Kidney (tissue), 14 donors: Measurements from ENCODE around the gene ANO6. TPM values are rescaled to one million over a fixed set of nuclear protein-coding genes. Genes with fewer than 3 reads are reported as not detected.
"Not testable (repeated sequence)": the region's sequence is repeated elsewhere in the genome, so short reads cannot be mapped to it uniquely, and the experiment has no call there.

ENCODE experiments used
- DNase-seq, 5 donors: peaks; one replicate each; pipeline ENCODE4 v3.0.0-alpha.2; 2013 to 2020
- FAIRE-seq: peaks from 2 replicates; lab custom pipeline; 2012; peaks lifted over from hg19 to GRCh38; lab: Jason Lieb, UNC
- H3K27ac ChIP-seq, 2 donors: one replicate each; pipeline ENCODE4 v1.7.0; 2013; ENCODE audit warnings: low read depth in 2 of 2, low read length in 2 of 2, inconsistent platforms in 1 of 2
- H3K27me3 ChIP-seq: one replicate; pipeline ENCODE4 v1.7.1; 2013; ENCODE audit warnings: low read length, inconsistent platforms; ENCODE audit not compliant: control insufficient read depth, insufficient read depth
- H3K36me3 ChIP-seq, 3 donors: one replicate each; pipeline versions ENCODE4 v1.7.0 to v1.7.1; 2013; ENCODE audit warnings: low read length in 3 of 3, control low read depth in 1 of 3, inconsistent platforms in 1 of 3; ENCODE audit not compliant: insufficient read depth in 3 of 3, control insufficient read depth in 2 of 3
- H3K4me1 ChIP-seq, 3 donors: one replicate each; pipeline versions ENCODE4 v1.7.0 to v1.7.1; 2013; ENCODE audit warnings: low read length in 3 of 3, inconsistent platforms in 1 of 3, low read depth in 1 of 3; ENCODE audit not compliant: control insufficient read depth in 2 of 3, insufficient read depth in 2 of 3
- H3K4me3 ChIP-seq, 3 donors: one replicate each; pipeline versions ENCODE4 v1.7.0 to v1.8.1; 2013; ENCODE audit warnings: low read length in 3 of 3, control low read depth in 1 of 3, inconsistent platforms in 1 of 3
- H3K9ac ChIP-seq, 3 donors: one replicate each; pipeline versions ENCODE4 v1.7.0 to v1.7.1; 2013; ENCODE audit warnings: low read length in 3 of 3, control low read depth in 1 of 3, inconsistent platforms in 1 of 3
- H3K9me3 ChIP-seq, 3 donors: one replicate each; pipeline versions ENCODE4 v1.7.0 to v1.7.1; 2013; ENCODE audit warnings: low read length in 3 of 3, control low read depth in 1 of 3, inconsistent platforms in 1 of 3; ENCODE audit not compliant: control insufficient read depth in 2 of 3, insufficient read depth in 1 of 3
- CTCF ChIP-seq: IDR thresholded peaks from 3 replicates; pipeline ENCODE4 v1.5.1; 2012; ENCODE audit warnings: mild to moderate bottlenecking, moderate library complexity, borderline replicate concordance; ENCODE audit not compliant: insufficient read depth; ENCODE audit errors: extremely low read depth
- intact Hi-C: fragments of 100-400 bp; cut with DNase I; formaldehyde crosslinking; loops from one replicate; pipeline ENCODE4 v1.11.1; 2022
- polyA plus RNA-seq: library from polyadenylated mRNA; stranded (reverse); fragments of 350-450 nt; fragmentation: Illumina TruSeq; extraction: RNeasy Lipid Tissue Mini Kit (QIAGEN cat#74804); gene quantifications from one replicate; pipeline ENCODE4 v1.2.3, GENCODE V29; 2014; ENCODE audit warnings: low read depth, low replicate concordance; ENCODE audit not compliant: insufficient read depth
- total RNA-seq: library from RNA; stranded (reverse); fragmentation: NEBNext Ultra II Directional; extraction: Animal tissue kit (Norgen Biotek cat#: 25700); gene quantifications from one replicate; pipeline ENCODE4 v1.2.1, GENCODE V29; 2021
- donor health status: control.
- donor health status: control.
- donor health status: control.
- donor health status: control.
- donor health status: control.
- donor health status: DM: yes; HTN: yes; CAD: no.
- donor health status: Normal renal cell carcinoma (clear cell type).

Gene ANO6
- total and polyA plus RNA-seq, 2 donors from 2014 or later: 17.2 to 46.3 TPM

DNA sequence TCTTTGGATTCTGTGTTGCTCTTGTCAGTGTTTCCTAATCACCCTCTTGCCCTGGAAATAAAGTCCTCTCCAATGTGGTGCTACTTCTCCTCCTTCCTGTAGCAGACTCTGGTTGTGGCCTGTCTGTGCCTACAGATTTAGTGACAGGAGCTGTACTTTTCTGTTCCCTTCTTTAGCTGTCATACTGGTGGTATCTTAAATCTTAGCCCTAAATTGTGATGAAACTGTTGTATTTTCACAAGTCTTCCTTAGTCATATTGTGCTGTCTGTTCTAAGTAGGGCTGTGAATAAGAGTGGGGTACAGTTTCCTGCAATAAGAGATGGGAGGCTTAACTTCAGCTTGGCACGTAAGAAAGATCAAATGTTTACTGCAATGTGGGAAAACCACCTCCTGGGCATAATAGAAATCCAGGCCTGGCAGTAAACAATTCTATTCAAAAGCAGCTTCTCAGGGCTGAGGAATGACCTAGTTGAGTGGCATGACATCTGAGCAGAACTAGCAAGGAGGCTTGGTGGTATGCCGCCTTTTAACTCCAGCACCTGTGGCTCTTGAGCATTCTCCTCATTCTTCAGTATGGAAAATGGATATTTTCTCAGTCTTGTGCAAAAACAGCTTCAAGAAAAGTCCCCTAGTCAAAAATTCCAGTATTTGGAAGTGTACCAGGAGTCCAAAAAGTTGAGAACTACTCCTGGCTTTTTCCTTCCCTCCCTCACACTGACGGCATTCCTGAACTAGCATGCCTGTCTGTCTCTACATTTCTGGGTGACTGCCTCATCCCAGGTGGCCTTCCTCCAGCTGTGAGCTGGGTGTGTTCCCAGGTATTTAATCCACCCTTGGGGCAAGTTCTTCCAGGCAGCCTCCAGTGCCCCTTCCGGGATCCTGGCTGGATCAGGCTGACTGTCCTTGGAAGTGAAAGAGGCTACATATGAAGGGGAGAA, 19.5 kb downstream of the ANO6 start:
- no peaks in the 10 kb centered on the region for H3K9me3 ChIP-seq
- H3K27me3 ChIP-seq: no peaks in the 10 kb centered on the region
- peak overlapping the region; percentile 72 to 91 for H3K27ac ChIP-seq
- H3K4me3 ChIP-seq: peak overlapping the region in 1 of 3 donors; percentile 16
- intact Hi-C loops: no loop called here
- peak overlapping the region in 2 of 3 donors; percentile 10 to 19 for H3K9ac ChIP-seq
- no peak for TF ChIP-seq CTCF
- FAIRE-seq: no peak
- H3K36me3 ChIP-seq: no peaks in the 10 kb centered on the region
- peak in 2 of 5 donors; percentile 29 to 40 for DNase-seq
- peaks cover 12 to 23% (median 22%) of the 10 kb centered on the region in 3 donors for H3K4me1 ChIP-seq

GRCh38 chr12:45236383-45236782, 20.5 kb downstream of the ANO6 start:
- intact Hi-C loops, FAIRE-seq, H3K36me3 ChIP-seq, H3K9ac ChIP-seq, H3K4me3 ChIP-seq, DNase-seq, H3K27me3 ChIP-seq, H3K9me3 ChIP-seq: not testable (repeated sequence)
- peaks cover 12 to 23% (median 20%) of the 10 kb centered on the region in 3 donors for H3K4me1 ChIP-seq
- H3K27ac ChIP-seq: peak overlapping the region in 1 of 2 donors; percentile 91

DNA sequence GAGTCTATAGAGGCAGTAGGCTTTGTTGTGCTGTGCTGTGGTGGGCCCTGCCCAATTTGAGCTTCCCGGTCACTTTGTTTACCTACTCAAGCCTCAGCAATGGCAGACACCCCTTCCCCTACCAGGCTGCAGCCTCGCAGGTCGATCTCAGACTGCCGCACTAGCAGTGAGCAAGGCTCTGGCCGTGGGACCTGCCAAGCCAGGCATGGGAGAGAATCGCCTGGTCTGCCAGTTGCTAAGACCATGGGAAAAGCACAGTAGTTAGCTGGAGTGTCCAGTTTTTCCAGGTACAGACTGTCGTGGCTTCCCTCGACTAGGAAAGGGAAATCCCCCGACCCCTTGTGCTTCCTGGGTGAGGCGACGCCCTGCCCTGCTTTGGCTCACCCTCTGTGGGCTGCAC, 26.3 kb downstream of the ANO6 start:
- Histone ChIP-seq H3K9me3 (no peaks in the 10 kb centered on the region), H3K36me3 (no peaks in the 10 kb centered on the region), H3K9ac (no peak overlapping the region), H3K27me3 (no peaks in the 10 kb centered on the region), H3K4me1 (no peaks in the 10 kb centered on the region), H3K4me3 (no peak overlapping the region), H3K27ac (no peak overlapping the region)
- no peak for FAIRE-seq
- TF ChIP-seq CTCF: no peak
- intact Hi-C loops: no loop called here
- no peak for DNase-seq

DNA sequence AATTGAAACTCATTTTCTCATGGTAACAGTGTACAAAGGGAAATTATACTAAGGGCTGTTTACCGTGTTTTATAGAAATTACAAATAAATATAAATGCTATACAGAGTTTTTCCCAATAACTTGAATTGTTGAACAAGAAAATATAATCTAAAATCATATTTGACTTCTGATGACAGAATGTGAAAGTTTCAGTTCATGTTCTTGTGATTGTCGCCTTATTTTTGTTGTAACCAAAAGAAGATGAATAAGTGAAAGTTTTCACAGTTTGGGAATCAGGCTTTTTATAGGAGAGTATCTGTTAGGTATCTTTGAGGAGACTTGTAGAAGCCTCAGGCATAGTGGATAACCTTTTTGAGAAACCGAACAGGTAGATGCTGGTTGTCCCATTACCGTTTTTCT, 28.1 kb downstream of the ANO6 start:
- intact Hi-C loops: no loop called here
- Histone ChIP-seq H3K4me1 (no peaks in the 10 kb centered on the region), H3K9ac (no peak overlapping the region), H3K36me3 (no peaks in the 10 kb centered on the region), H3K9me3 (no peaks in the 10 kb centered on the region), H3K4me3 (no peak overlapping the region), H3K27me3 (no peaks in the 10 kb centered on the region), H3K27ac (no peak overlapping the region)
- FAIRE-seq: no peak
- no peak for DNase-seq
- no peak for TF ChIP-seq CTCF
